ENCODE results near the gene ADGRF4.

Gene ADGRF4

GRCh38 chr6:47690214-47690613 lies 8.2 kb upstream of the ADGRF4 start:
- ATAC-seq (ENCODE audit: insufficient read depth, low read depth), result no peak
- H2AFZ ChIP-seq (ENCODE audit: low read depth, low read length), result no peak overlapping the region

GRCh38 chr6:47690791-47691190 lies 7.6 kb upstream of the ADGRF4 start:
- no peak for ATAC-seq (ENCODE audit: insufficient read depth, low read depth)
- H3K4me2 ChIP-seq (ENCODE audit: insufficient read depth, low read length), result no peak overlapping the region
- no peaks in the 10 kb centered on the region for H3K27me3 ChIP-seq (ENCODE audit: insufficient read depth, low read length, poor library complexity)
- TF ChIP-seq CTCF (IDR thresholded peaks at IDR 0.05; ENCODE audit: borderline replicate concordance, extremely low read depth, low read length, poor library complexity, severe bottlenecking) (no peak), EZH2 (IDR thresholded peaks at IDR 0.05; ENCODE audit: borderline replicate concordance, low read depth, low read length, severe bottlenecking) (no peak)
- H3K9ac ChIP-seq (ENCODE audit: low read depth, low read length), result no peak overlapping the region
- no peaks in the 10 kb centered on the region for H3K36me3 ChIP-seq (ENCODE audit: insufficient read depth, low read length)
- H3K9me3 ChIP-seq (ENCODE audit: insufficient read depth, low read length, severe bottlenecking), result no peaks in the 10 kb centered on the region
- no peak for DNase-seq
- no peak overlapping the region for H2AFZ ChIP-seq (ENCODE audit: low read depth, low read length)
- H3K4me3 ChIP-seq (ENCODE audit: low read depth in 1 of 2, low read length in 2 of 2), result no peak overlapping the region
- no peaks in the 10 kb centered on the region for H3K4me1 ChIP-seq (ENCODE audit: insufficient read depth, low read length)
- H4K20me1 ChIP-seq (ENCODE audit: insufficient read depth, low read length), result no peaks in the 10 kb centered on the region
- H3K27ac ChIP-seq (ENCODE audit: low read length), result no peak overlapping the region
- H3K79me2 ChIP-seq (ENCODE audit: insufficient read depth, low read length), result no peaks in the 10 kb centered on the region

More at GRCh38 chr6:47690214-47690613, 8.2 kb upstream of the ADGRF4 start:
- DNase-seq, result no peak
- H3K9ac ChIP-seq (ENCODE audit: low read depth, low read length), result no peak overlapping the region
- no peak overlapping the region for H3K4me2 ChIP-seq (ENCODE audit: insufficient read depth, low read length)
- H3K9me3 ChIP-seq (ENCODE audit: insufficient read depth, low read length, severe bottlenecking), result no peaks in the 10 kb centered on the region
- H3K36me3 ChIP-seq (ENCODE audit: insufficient read depth, low read length), result no peaks in the 10 kb centered on the region
- no peaks in the 10 kb centered on the region for H4K20me1 ChIP-seq (ENCODE audit: insufficient read depth, low read length)
- no peak overlapping the region for H3K4me3 ChIP-seq (ENCODE audit: low read depth in 1 of 2, low read length in 2 of 2)
- H3K4me1 ChIP-seq (ENCODE audit: insufficient read depth, low read length), result no peaks in the 10 kb centered on the region
- no peaks in the 10 kb centered on the region for H3K79me2 ChIP-seq (ENCODE audit: insufficient read depth, low read length)
- no peaks in the 10 kb centered on the region for H3K27me3 ChIP-seq (ENCODE audit: insufficient read depth, low read length, poor library complexity)
- no peak overlapping the region for H3K27ac ChIP-seq (ENCODE audit: low read length)
- TF ChIP-seq CTCF (IDR thresholded peaks at IDR 0.05; ENCODE audit: borderline replicate concordance, extremely low read depth, low read length, poor library complexity, severe bottlenecking) (no peak), EZH2 (IDR thresholded peaks at IDR 0.05; ENCODE audit: borderline replicate concordance, low read depth, low read length, severe bottlenecking) (no peak)

GRCh38 chr6:47697925-47698324 lies 455 bp upstream of the ADGRF4 start:
- Histone ChIP-seq H4K20me1 (ENCODE audit: insufficient read depth, low read length) (no peaks in the 10 kb centered on the region), H3K36me3 (ENCODE audit: insufficient read depth, low read length) (no peaks in the 10 kb centered on the region), H2AFZ (ENCODE audit: low read depth, low read length) (no peak overlapping the region), H3K27ac (ENCODE audit: low read length) (no peak overlapping the region), H3K4me2 (ENCODE audit: insufficient read depth, low read length) (no peak overlapping the region), H3K4me3 (ENCODE audit: low read depth in 1 of 2, low read length in 2 of 2) (no peak overlapping the region), H3K79me2 (ENCODE audit: insufficient read depth, low read length) (no peaks in the 10 kb centered on the region), H3K27me3 (ENCODE audit: insufficient read depth, low read length, poor library complexity) (no peaks in the 10 kb centered on the region), H3K9me3 (ENCODE audit: insufficient read depth, low read length, severe bottlenecking) (no peaks in the 10 kb centered on the region), H3K9ac (ENCODE audit: low read depth, low read length) (no peak overlapping the region), H3K4me1 (ENCODE audit: insufficient read depth, low read length) (no peaks in the 10 kb centered on the region)
- DNase-seq (no peak), ATAC-seq (ENCODE audit: insufficient read depth, low read depth) (no peak)
- TF ChIP-seq EZH2 (IDR thresholded peaks at IDR 0.05; ENCODE audit: borderline replicate concordance, low read depth, low read length, severe bottlenecking), result no peak
- no peak for TF ChIP-seq CTCF (IDR thresholded peaks at IDR 0.05; ENCODE audit: borderline replicate concordance, extremely low read depth, low read length, poor library complexity, severe bottlenecking)

GRCh38 chr6:47700053-47700452 lies 1.7 kb downstream of the ADGRF4 start:
- Histone ChIP-seq H3K9ac (ENCODE audit: low read depth, low read length) (no peak overlapping the region), H3K4me1 (ENCODE audit: insufficient read depth, low read length) (no peaks in the 10 kb centered on the region), H3K27ac (ENCODE audit: low read length) (no peak overlapping the region), H3K27me3 (ENCODE audit: insufficient read depth, low read length, poor library complexity) (no peaks in the 10 kb centered on the region), H4K20me1 (ENCODE audit: insufficient read depth, low read length) (no peaks in the 10 kb centered on the region), H3K4me3 (ENCODE audit: low read depth in 1 of 2, low read length in 2 of 2) (no peak overlapping the region), H3K79me2 (ENCODE audit: insufficient read depth, low read length) (no peaks in the 10 kb centered on the region), H3K36me3 (ENCODE audit: insufficient read depth, low read length) (no peaks in the 10 kb centered on the region), H3K9me3 (ENCODE audit: insufficient read depth, low read length, severe bottlenecking) (no peaks in the 10 kb centered on the region), H2AFZ (ENCODE audit: low read depth, low read length) (no peak overlapping the region), H3K4me2 (ENCODE audit: insufficient read depth, low read length) (no peak overlapping the region)
- DNase-seq (no peak), ATAC-seq (ENCODE audit: insufficient read depth, low read depth) (no peak)
- TF ChIP-seq CTCF (IDR thresholded peaks at IDR 0.05; ENCODE audit: borderline replicate concordance, extremely low read depth, low read length, poor library complexity, severe bottlenecking) (no peak), EZH2 (IDR thresholded peaks at IDR 0.05; ENCODE audit: borderline replicate concordance, low read depth, low read length, severe bottlenecking) (no peak)
